ENCODE measurements around the gene NCAM1. TPM values are rescaled to one million over a fixed set of nuclear protein-coding genes. Genes with fewer than 3 reads are reported as not detected.

Gene NCAM1
- total RNA-seq, 3 donors from 2014 or later: 6.3 to 97.0 (median 9.3) TPM

GRCh38 chr11:113278481-113278880 lies 317.3 kb downstream of the NCAM1 start:
- no peaks in the 10 kb centered on the region for H3K4me1 ChIP-seq (ENCODE audit: low read depth)
- intact Hi-C loops (cut with DNase I, micrococcal nuclease): no loop called here
- DNase-seq: no peak

GRCh38 chr11:113278925-113279324 lies 317.7 kb downstream of the NCAM1 start:
- Histone ChIP-seq H3K4me1 (ENCODE audit: low read depth) (no peaks in the 10 kb centered on the region), H3K9me3 (no peaks in the 10 kb centered on the region), H3K36me3 (ENCODE audit: low read depth) (no peaks in the 10 kb centered on the region), H3K4me3 (no peak overlapping the region)
- intact Hi-C loops (cut with DNase I, micrococcal nuclease): no loop called here
- ATAC-seq (no peak), DNase-seq (no peak)
- TF ChIP-seq CTCF (IDR thresholded peaks at IDR 0.05): no peak

More at GRCh38 chr11:113278481-113278880, 317.3 kb downstream of the NCAM1 start:
- no peak overlapping the region for H3K4me3 ChIP-seq
- no peaks in the 10 kb centered on the region for H3K36me3 ChIP-seq (ENCODE audit: low read depth)
- H3K9me3 ChIP-seq: no peaks in the 10 kb centered on the region
- TF ChIP-seq CTCF (IDR thresholded peaks at IDR 0.05): no peak
- no peak for ATAC-seq

- no peak for DNase-seq
- H3K9me3 ChIP-seq: no peaks in the 10 kb centered on the region
- no peak for TF ChIP-seq CTCF (IDR thresholded peaks at IDR 0.05)
- no peak for ATAC-seq
- no peaks in the 10 kb centered on the region for H3K36me3 ChIP-seq (ENCODE audit: low read depth)
- intact Hi-C loops (cut with DNase I, micrococcal nuclease): no loop called here
- H3K4me1 ChIP-seq (ENCODE audit: low read depth): no peaks in the 10 kb centered on the region
- H3K4me3 ChIP-seq: no peak overlapping the region
Observed at GRCh38 chr11:113279591-113279990, 318.4 kb downstream of the NCAM1 start.

GRCh38 chr11:113281052-113281725 lies 320.0 kb downstream of the NCAM1 start:
- TF ChIP-seq CTCF (IDR thresholded peaks at IDR 0.05): no peak
- no peak overlapping the region for H3K4me3 ChIP-seq
- no peak for DNase-seq
- H3K9me3 ChIP-seq: no peaks in the 10 kb centered on the region
- ATAC-seq: no peak
- no peaks in the 10 kb centered on the region for H3K36me3 ChIP-seq (ENCODE audit: low read depth)
- H3K4me1 ChIP-seq (ENCODE audit: low read depth): no peaks in the 10 kb centered on the region
- intact Hi-C loops (cut with DNase I, micrococcal nuclease): no loop called here

- Histone ChIP-seq H3K4me3 (no peak overlapping the region), H3K4me1 (ENCODE audit: low read depth) (no peaks in the 10 kb centered on the region), H3K36me3 (ENCODE audit: low read depth) (no peaks in the 10 kb centered on the region), H3K9me3 (no peaks in the 10 kb centered on the region)
- DNase-seq: no peak
- ATAC-seq: no peak
- no peak for TF ChIP-seq CTCF (IDR thresholded peaks at IDR 0.05)
- intact Hi-C loops (cut with DNase I, micrococcal nuclease): no loop called here
Observed at GRCh38 chr11:113282898-113283437, 321.7 kb downstream of the NCAM1 start.

Measured in mucosa of descending colon (tissue), 3 donors.